DMS79 (cell line): ENCODE data around the gene NSUN2.
A peak's percentile ranks its signal among the peaks of the same experiment; 100 is the strongest.

Source experiments
- DNase-seq: peaks from one replicate; lab custom pipeline; 2025; lab: John Stamatoyannopoulos, UW

The NSUN2 gene

DNA sequence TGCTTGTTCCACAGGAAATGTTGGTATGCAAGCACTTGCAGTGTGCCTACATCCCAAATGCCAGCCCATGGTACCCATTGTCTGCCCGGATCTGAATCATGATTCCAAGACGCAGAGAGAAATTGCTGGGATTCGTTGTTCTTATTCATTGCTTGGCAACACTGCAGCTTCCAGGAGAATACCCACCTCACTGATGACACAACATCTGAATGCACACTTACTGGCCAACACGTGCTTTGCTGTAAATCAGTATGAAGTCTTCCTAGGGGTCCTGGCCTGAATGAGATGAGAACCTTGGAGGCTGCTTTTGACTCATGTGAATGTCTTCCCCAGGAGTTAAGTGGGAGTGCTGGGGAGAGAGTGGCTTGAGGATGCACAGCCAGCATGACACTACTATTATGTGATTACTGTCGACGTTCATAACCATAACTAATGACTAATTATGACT, 12.0 kb upstream of the NSUN2 start:
- no peak for DNase-seq

DNA sequence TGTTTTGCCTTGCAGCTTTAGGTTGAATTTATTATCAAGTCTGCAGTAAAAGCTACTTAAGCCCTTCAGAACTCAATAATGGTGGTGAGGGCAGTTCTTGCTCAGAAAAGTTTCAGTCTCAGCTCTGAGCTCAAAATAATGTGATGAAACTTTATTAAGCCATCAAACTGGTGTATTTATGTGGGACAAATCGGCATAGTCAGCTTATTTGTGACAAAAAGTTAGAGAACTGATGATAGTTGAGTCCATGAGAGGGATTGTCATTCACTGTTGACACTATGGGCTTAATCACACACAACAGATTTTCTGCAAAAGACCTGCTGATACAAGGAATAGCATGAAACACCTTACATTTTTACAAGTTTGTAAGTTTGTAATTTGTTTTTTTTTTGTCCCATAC, 9.8 kb upstream of the NSUN2 start:
- no peak for DNase-seq

DNA sequence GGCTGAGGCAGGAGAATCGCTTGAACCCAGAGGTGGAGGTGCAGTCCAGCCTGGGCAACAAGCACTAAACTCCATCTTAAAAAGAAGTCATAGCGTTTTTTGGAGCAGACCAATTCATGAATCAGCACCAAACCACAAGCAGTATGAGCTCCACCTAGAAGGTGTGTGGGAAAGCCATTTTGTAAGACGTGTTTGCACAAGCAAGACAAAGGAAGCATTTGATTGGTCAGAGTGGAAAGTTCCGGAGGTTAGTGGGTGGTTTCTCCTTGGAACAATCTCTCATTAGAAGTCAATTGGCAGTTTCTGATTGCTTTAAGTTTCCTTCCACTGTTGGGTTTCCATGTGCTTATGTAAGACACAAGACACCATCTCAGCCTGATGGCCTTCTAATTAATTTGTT, 5.4 kb upstream of the NSUN2 start:
- DNase-seq, result no peak

DNA sequence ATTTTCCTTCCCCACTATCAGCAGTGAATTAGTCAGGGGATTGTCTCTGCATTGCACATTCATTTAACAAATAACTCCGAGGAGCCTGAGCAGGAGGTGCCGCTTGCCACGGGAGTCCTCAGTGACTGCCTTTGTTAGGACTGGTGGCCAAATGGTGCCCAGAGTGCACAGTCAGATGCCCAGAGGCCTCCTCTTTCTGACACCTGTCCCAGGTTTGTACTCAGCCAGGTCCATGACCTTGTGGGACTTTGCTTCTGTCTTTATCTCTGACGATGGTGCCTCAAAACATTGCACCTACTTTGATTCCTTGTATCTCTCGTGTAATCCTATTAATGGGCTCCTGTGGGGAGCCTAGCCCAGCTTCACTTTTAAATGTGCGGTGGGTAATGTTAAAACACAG, 4.7 kb upstream of the NSUN2 start:
- no peak for DNase-seq

DNA sequence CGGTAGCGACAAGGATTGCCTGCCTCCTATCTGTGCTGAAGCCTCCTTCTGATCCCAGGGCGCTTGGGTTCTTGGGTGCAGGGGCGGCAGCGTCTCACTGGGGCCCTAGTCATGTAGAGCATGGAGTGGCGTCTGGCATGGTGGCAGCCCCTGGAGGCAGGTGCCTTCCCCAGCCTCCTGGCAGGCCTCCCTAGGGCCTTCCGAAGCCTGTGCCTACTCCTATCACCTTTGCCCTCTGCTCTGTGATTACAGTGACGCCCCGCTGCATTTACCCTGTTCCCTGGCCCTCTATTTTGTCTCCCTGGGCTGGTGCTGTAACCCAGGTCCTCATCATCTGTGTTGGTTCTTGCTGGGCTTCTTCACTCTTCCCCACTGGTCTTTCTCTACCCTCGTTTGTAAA, 4.2 kb upstream of the NSUN2 start:
- DNase-seq, result no peak

DNA sequence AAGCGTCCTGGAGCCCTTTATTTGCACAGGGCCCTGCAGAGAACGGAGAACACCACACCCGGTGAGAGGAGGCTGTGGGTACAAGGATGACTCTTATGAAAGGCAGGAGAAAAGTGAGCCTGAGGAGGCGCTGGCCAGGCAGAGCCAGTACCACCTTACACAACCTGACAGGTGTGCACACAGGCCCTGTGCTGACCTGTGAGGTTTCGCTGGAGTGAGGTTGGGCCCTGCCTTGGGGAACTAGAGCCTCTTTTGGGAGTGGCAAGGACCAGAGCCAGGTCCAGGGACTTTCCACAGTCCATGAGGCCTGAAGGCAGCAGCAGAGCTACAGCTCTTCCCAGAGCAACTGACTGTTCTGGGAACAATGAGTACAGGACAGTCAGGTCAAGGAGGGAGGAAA, 3.4 kb upstream of the NSUN2 start:
- no peak for DNase-seq

DNA sequence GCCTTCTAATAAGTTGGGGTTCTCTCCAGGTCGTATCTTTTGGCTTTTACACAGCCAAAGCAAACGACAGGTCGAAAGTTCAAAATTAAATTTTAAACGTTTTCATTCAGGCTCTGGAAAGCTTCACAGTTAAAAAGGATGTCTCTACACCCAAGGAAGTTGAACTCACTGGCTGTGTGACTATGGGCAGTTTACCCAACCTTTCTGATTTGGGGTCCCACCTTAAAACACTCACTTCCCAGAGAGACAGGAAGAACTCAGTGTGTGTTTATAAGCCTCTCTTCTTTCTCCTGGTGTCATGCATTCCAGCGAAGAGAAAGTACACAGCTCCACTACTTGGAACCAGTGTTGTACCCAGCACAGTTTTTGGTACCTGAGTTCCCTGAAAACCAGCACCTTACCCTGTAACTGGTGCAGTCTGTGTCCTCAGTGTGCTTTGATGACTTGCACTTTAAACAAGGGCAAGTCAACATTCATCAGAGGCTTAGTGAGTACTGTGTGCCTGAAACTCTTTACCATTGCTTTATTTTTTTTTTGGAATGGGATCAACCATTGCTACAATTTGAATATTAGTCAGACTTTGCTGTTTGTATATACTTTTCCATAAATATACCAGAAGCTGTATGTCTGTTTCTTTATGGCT, 2.1 kb upstream of the NSUN2 start:
- no peak for DNase-seq

DNA sequence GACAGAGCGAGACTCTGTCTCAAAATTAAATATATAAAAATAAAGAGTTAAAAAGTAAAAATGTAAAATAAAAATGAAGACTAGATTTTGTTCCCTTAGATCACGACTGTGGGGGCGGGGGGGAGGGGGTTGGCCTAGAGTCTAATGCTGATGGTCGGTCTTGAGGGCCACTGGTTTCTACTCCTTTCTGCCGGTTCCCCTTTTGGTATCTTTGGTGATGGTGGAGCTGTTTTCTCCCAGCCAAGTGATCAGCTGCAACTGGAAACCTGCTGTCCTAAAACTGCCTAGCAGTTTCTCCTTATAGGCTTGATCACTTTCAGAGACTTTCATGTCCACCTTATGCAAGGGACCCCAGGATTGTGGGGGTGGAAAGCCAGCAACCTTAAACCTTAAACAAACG, 1.5 kb upstream of the NSUN2 start:
- no peak for DNase-seq

DNA sequence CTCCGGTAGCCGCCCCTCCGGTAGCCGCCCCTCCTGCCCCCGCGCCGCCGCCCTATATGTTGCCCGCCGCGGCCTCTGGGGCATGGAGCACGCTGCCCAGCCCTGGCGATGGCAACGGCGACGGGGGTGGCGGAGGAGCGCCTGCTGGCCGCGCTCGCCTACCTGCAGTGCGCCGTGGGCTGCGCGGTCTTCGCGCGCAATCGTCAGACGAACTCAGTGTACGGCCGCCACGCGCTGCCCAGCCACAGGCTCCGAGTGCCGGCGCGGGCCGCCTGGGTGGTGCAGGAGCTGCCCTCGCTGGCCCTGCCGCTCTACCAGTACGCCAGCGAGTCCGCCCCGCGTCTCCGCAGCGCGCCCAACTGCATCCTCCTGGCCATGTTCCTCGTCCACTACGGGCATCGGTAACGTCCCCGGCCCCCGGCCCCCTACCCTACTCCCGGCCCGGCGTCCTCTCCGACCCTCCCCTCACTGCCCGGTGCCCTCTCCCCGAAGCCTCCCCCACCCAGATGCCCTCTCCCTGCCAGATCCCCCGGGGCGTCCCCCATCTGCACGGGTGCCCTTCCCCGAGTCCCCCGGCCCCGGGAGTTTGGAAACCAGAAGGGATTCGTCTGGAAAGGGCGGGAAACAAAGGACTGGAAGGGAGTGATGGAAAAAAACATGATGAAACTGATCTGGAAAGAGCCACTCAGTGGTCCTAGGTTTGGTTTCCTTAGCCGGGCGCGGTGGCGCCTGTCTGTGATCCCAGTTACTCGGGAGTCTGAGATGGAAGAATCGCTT, 813 bp upstream of the NSUN2 start:
- DNase-seq, result no peak

DNA sequence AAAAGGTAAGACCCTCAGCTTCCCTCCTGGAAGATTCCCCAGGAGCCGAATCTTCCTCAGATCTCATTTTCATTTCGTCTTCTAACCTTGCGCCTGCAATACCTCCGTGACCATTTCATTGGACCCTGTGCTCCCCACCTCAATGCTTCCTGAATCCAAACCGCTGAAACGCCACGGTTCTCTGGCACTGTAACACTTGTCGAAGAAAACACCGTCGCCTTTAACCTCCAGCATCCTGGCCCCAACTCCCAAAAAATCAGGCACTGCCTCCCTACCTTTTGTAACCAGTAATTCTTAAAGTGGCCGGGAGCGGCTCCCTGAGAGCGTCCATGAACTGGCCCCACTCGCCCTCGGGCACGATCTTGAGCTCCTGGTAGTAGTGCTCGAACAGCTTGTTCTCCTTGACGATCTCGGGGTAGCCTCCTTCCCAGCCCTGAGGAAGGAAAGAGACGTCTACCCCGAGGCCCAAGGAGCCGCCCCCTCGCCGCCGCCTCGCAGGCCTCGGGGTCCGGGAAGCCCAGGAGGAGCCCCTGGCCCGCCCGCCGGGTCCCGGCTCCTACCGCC, 438 bp downstream of the NSUN2 start:
- DNase-seq, result no peak

DNA sequence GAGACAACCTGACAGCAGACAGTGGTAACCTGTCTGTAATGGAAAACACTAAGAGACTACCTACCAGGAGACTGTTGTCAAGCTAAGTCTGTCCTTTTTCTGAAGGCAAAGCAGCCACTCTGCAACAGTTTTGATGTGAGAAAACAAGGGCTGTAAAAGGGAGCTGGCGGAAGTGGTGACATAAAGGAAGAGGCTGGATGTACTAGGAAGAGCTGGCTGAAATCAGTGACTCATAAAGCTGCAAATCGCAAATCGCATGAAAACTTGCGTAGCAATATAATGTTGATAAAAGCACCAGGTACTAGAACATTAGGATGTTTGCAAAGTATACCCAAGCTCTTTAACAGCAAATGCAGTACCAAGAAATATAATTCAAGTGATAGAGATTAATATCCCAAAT, 1.4 kb downstream of the NSUN2 start:
- no peak for DNase-seq

DNA sequence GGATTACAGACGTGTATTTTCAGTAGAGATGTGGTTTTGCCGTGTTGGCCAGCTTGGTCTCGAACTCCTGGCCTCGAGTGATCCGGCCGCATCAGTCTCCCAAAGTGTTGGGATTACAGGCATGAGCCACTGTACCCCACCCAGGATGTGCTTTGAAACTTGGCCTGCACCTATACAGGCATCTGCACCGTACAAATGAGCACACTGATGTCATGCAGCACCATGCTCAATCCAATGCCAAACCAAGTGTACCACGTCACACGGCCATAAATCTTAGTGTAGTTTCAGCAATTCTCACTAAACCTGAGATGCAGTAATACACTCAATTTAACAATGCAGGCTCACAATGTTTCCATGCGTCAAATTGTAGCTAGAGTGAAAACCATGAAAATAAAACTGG, 6.3 kb downstream of the NSUN2 start:
- no peak for DNase-seq

DNA sequence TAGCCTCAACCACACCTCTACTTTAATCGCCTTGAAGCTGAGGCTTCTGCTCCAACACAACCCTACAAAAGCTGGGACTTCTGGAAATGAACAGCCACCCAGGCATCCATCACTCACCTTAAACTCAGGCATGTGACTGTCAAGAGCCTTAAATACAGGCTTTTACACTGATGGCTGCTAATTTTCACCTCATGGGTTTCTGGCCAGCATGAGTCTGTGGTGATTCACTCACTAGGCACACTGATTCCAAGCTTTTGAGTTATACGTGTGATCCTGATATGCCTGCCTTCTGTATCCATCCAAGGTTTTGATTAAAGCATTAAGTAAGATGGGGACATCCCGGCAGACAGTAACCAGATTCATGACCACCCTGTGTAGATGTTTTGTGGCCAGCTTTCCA, 8.9 kb downstream of the NSUN2 start:
- DNase-seq, result no peak

DNA sequence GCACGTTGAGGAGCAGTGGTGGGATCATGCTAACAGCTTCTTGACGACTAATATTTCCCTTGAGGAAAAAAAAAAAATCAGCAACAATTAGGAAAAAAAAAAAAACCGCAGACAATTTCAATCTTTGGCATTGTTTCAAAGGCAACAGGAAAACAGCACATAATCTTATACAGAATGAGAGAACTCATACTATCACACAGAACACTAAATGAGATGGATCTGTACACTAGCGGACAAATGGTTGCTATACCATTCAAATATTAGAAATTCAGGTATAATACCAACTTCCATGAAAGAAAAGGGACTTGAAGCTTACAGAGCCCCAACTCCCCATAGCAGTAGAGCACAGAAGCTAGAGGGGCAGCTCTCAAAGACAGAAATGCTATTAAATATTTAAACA, 9.6 kb downstream of the NSUN2 start:
- no peak for DNase-seq

DNA sequence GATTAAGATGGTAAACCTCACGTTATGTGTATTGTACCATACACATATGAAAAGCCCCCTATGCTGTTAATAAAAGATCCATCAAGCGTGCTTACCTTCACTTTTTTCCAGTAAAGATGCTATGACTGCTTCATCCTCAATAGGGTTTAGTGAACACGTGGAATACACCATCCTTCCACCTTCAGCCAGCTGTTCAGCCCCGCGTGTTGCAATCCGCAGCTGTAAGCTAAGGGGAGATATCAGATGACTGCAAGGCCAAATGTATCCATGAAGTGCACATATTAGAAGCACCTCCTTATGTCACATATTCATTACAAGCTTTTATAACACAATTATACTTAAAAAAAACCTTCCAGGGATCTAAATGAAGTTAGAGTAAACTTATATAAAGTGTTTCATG, 16.2 kb downstream of the NSUN2 start:
- no peak for DNase-seq

DNA sequence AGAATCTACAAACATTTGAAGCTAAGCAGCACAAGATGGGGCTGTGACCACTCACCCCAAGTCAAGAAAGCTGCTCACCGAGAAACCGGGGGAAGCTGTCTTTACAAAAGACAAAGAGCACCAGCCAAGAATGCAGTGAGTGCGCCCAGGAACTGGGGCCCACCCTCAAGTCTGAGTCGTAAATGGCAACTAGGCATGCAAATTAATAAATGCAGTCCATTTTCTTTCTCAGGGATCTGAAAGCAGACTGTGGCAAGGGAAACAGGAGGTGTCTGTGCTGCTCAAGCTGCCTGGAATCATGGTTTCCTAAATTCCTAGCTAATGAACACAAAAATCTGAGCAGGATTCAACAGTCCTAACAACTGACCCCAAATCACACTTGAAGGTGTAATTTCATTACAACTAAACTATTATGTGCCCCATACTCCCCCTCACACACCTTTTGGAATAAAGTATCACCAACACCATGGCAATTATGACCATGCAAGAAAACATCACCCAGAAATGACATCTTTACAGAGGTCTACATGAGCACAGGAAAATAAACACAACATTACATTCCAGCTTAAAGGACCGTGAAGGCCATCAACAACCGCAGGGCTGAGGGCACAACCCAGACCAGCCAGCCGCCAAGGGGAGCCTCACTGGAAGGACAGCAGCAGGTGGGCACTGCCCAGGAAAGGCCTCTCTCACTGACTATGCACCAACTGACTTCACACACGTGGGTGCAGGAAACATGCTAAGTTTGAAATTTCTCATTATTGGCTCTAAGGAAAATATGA, 17.6 kb downstream of the NSUN2 start:
- DNase-seq, result no peak

DNA sequence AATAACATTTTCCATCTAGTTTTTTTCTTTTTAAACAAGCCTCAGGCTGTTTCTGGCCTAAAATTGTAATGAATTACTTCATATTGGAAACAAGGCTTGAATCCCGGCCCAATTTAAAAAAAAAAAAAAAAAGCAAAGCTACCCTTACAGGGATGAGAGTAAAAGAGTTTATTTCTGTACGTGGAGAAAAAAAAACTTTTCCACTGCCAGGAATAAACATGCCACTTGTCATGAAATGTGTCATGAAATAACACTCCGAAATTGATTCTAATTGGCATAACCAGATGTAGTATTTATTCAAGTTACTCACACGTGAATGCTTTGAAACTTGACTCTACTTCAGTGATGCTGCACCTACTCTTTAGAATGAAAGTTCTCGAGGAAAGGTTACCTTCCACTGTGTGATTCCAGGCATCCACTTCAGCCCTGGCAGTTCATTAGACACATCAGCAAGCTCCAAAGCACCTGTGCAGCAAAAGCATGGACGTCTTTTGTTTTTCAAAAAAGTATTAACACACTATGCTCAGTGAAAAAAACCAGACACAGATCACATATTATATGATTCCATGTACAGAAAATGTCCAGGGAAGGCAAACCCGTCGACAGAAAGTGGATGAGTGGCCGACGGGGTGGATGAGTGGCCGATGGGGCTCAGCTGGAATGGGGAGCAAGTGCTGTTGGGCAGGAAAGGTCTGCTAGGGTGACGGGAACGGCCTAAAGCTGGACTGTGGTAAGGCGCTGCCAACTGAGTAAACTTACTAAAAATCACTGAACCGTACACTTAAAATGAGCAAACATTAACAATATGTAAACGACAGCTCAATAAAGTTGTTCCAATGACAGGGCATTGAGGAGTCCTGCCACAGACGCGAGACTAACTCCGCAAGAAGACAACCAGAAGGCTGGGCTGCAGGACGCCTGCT, 21.2 kb downstream of the NSUN2 start:
- DNase-seq, result peak; percentile 85

DNA sequence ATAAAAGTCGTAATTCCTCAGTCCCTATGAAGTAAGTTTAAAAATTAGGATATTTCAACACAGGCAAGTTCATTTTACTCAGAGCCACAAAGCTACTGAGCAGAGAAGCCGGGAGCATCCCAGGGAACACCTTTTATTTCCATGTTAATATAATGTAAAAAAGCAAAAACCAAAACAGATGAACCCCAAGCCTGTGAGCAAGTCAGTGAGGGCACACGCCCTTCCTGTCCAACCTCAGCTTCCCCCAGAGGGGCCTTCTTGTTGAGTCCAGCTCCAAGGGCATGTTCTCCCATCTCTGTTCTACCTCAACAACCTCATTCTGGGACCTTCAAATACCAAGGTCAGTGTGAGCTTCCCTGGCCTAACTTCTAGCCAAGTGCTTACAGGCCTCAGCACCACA, 24.8 kb downstream of the NSUN2 start:
- DNase-seq, result no peak

DNA sequence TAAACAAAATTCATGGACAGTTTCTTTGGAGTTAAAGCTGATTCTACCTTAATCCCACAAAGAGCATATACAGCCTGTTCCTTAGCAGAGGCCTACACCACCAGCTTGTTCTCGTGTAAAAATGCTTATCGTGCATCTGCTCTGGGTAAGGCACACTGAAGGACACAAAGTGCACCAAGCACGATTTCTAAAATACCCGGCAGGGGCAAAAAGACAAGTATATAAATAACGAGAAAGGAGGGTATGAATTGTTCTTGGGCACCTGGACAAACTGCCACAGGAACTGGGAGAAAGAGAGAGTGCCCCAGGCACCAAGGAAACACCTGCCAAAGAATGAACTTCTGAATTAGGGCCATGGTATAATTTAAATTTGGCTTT, 25.3 kb downstream of the NSUN2 start:
- no peak for DNase-seq

DNA sequence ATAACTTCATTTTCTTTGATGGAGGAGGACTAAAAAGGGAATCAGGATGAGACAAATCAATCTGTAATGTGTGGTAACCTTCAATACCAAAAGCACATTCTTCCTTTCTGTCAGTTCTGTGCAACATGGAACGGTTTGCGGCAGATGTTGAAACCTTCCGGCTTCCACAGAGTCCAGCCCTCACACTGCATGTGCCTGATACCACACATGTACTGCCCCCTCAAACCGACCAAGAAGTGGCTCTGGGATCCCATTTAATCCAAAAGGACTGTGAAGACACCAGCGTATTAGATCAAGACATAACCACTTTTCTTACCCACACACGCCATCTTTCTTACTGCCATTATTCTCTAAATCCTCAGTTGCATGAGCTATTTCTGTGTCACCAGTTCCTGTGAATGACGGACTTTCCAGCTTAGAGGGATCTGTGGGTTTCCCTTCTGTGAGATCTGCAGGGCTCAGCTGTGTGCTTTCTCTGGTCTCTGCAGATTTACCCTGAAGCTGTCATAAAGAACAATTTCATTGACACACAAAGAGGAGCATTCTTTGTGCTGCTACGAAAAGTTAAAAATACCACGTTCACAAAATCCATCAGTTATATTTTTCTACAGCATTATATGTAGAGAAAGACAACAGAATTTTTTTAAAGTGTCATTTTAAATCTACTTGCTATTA, 25.8 kb downstream of the NSUN2 start:
- DNase-seq, result no peak

DNA sequence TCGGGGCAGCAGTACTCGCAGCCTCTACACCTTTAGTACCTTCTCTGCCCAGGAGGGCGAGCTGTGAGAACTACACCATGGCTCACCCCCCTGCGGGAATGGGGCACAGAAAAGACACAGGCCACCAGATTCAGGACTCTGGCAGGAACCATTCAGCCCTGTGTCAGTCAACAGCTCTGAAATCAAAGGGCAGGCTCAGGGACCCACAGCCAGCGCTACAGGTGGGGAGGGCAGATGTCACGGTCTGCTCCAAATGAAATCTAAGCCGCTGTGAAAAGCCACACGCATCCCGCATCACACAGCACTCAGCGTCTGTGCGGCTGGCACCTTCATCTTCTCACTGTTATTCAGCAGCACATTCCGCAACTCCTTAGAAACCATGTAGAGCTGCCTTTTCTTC, 27.9 kb downstream of the NSUN2 start:
- no peak for DNase-seq
